SK-N-MC (cell line): Measurements from ENCODE around the gene FAM131C.
"Not testable (repeated sequence)": the region's sequence is repeated elsewhere in the genome, so short reads cannot be mapped to it uniquely, and the experiment has no call there.

Experiments
- DNase-seq: peaks from one replicate; pipeline ENCODE4 v3.0.0-alpha.2; 2011; ENCODE audit warnings: low read depth, low spot score
- H3K27ac ChIP-seq: fragments of 200-600 bp; sonication (generic); 2 replicates; pipeline ENCODE4 v1.5.1; 2016; ENCODE audit warnings: mixed run types
- H3K36me3 ChIP-seq: fragments of 200-600 bp; sonication (generic); 2 replicates; pipeline ENCODE4 v1.6.1; 2017; ENCODE audit warnings: antibody characterized with exemption, low read length, mixed read lengths; ENCODE audit not compliant: insufficient read depth
- H3K4me3 ChIP-seq: fragments of 200-600 bp; sonication (generic); 2 replicates; pipeline ENCODE4 v1.5.1; 2016
- H3K9ac ChIP-seq: fragments of 200-600 bp; sonication (generic); 2 replicates; pipeline ENCODE4 v1.8.0; 2017; ENCODE audit warnings: mixed run types, mixed read lengths; ENCODE audit not compliant: insufficient read length
- H3K9me3 ChIP-seq: fragments of 200-600 bp; sonication (generic); 2 replicates; pipeline ENCODE4 v1.6.1; 2017; ENCODE audit warnings: low read depth, mild to moderate bottlenecking, antibody characterized with exemption, low read length, moderate library complexity, mixed read lengths
- EZH2 ChIP-seq: fragments of 200-600 bp; sonication (generic); IDR thresholded peaks from one replicate; pipeline ENCODE4 v1.6.1; 2017; ENCODE audit warnings: antibody characterized with exemption
- FOXP2 ChIP-seq: optimal IDR thresholded peaks from 2 replicates; pipeline ENCODE3; 2011; ENCODE audit warnings: mild to moderate bottlenecking, moderate library complexity; ENCODE audit not compliant: insufficient read depth; ENCODE audit errors: extremely low read length, control extremely low read depth
- POLR2AphosphoS5 ChIP-seq: IDR thresholded peaks from 2 replicates; pipeline ENCODE4 v1.6.1; 2012; ENCODE audit warnings: mild to moderate bottlenecking, low read depth, low read length, borderline replicate concordance

Gene FAM131C

GRCh38 chr1:16110456-16110855 lies 37.0 kb upstream of the FAM131C start:
- Histone ChIP-seq H3K4me3 (no peak overlapping the region), H3K9me3 (no peaks in the 10 kb centered on the region), H3K36me3 (no peaks in the 10 kb centered on the region), H3K27ac (no peak overlapping the region), H3K9ac (no peak overlapping the region)
- TF ChIP-seq EZH2, result no peak
- DNase-seq, result no peak

GRCh38 chr1:16109571-16109970 lies 36.1 kb upstream of the FAM131C start:
- no peak for DNase-seq
- Histone ChIP-seq H3K4me3 (no peak overlapping the region), H3K27ac (no peak overlapping the region), H3K9ac (no peak overlapping the region), H3K36me3 (no peaks in the 10 kb centered on the region), H3K9me3 (no peaks in the 10 kb centered on the region)
- no peak for TF ChIP-seq EZH2

- not testable (repeated sequence) for H3K9me3 ChIP-seq, DNase-seq, H3K4me3 ChIP-seq, H3K9ac ChIP-seq, H3K36me3 ChIP-seq
- peak overlapping the region; percentile 57 for H3K27ac ChIP-seq
Observed at GRCh38 chr1:16107039-16107438, 33.6 kb upstream of the FAM131C start.

- no peak for DNase-seq
- no peak overlapping the region for H3K27ac ChIP-seq
- no peaks in the 10 kb centered on the region for H3K36me3 ChIP-seq
- H3K9ac ChIP-seq, result no peak overlapping the region
- no peak for TF ChIP-seq FOXP2
- no peak for TF ChIP-seq EZH2
- no peak for TF ChIP-seq POLR2AphosphoS5
- no peaks in the 10 kb centered on the region for H3K9me3 ChIP-seq
- no peak overlapping the region for H3K4me3 ChIP-seq
Observed at GRCh38 chr1:16101623-16102022, 28.2 kb upstream of the FAM131C start.

- DNase-seq, result no peak
- no peak for TF ChIP-seq EZH2
- no peak for TF ChIP-seq POLR2AphosphoS5
- no peak for TF ChIP-seq FOXP2
- H3K27ac ChIP-seq, result no peak overlapping the region
- no peaks in the 10 kb centered on the region for H3K9me3 ChIP-seq
- H3K4me3 ChIP-seq, result no peak overlapping the region
- no peak overlapping the region for H3K9ac ChIP-seq
- no peaks in the 10 kb centered on the region for H3K36me3 ChIP-seq
Observed at GRCh38 chr1:16099412-16099811, 26.0 kb upstream of the FAM131C start.

- no peak overlapping the region for H3K27ac ChIP-seq
- H3K9me3 ChIP-seq, result no peaks in the 10 kb centered on the region
- DNase-seq, result no peak
- H3K9ac ChIP-seq, result no peak overlapping the region
- TF ChIP-seq FOXP2 (no peak), POLR2AphosphoS5 (no peak), EZH2 (no peak)
- no peak overlapping the region for H3K4me3 ChIP-seq
- no peaks in the 10 kb centered on the region for H3K36me3 ChIP-seq
Observed at GRCh38 chr1:16095447-16095846, 22.0 kb upstream of the FAM131C start.

- H3K4me3 ChIP-seq, result no peak overlapping the region
- no peaks in the 10 kb centered on the region for H3K36me3 ChIP-seq
- H3K27ac ChIP-seq, result no peak overlapping the region
- no peak overlapping the region for H3K9ac ChIP-seq
- H3K9me3 ChIP-seq, result no peaks in the 10 kb centered on the region
- DNase-seq, result no peak
- TF ChIP-seq EZH2 (no peak), FOXP2 (no peak), POLR2AphosphoS5 (no peak)
Observed at GRCh38 chr1:16094453-16095158, 21.2 kb upstream of the FAM131C start.

- H3K36me3 ChIP-seq, result no peaks in the 10 kb centered on the region
- no peak for TF ChIP-seq FOXP2
- no peak for TF ChIP-seq EZH2
- DNase-seq, result no peak
- H3K9me3 ChIP-seq, result no peaks in the 10 kb centered on the region
- no peak overlapping the region for H3K4me3 ChIP-seq
- peak overlapping the region; percentile 42; the same call in 1 of the 2 replicates for H3K27ac ChIP-seq
- no peak overlapping the region for H3K9ac ChIP-seq
Observed at GRCh38 chr1:16093611-16094010, 20.2 kb upstream of the FAM131C start.

- no peak for TF ChIP-seq FOXP2
- TF ChIP-seq EZH2, result no peak
- TF ChIP-seq POLR2AphosphoS5, result no peak
- no peak for DNase-seq
- no peak overlapping the region for H3K4me3 ChIP-seq
- no peaks in the 10 kb centered on the region for H3K9me3 ChIP-seq
- H3K9ac ChIP-seq, result no peak overlapping the region
- H3K27ac ChIP-seq, result no peak overlapping the region
- H3K36me3 ChIP-seq, result no peaks in the 10 kb centered on the region
Observed at GRCh38 chr1:16092923-16093511, 19.6 kb upstream of the FAM131C start.
